Adipocyte (in vitro differentiated cells): ENCODE data around the gene PIK3C2G.

Experiments used
- DNase-seq: peaks from one replicate; pipeline ENCODE4 v3.0.0-alpha.2; 2015; ENCODE audit warnings: low read depth
- H3K27me3 ChIP-seq: replicated peaks from 2 replicates; pipeline ENCODE4 v1.7.0; 2013; ENCODE audit warnings: mild to moderate bottlenecking, low read length, moderate library complexity; ENCODE audit not compliant: control insufficient read depth, insufficient read depth
- H3K36me3 ChIP-seq: 2 replicates; pipeline ENCODE4 v1.7.0; 2013; ENCODE audit warnings: low read length, mild to moderate bottlenecking, moderate library complexity; ENCODE audit not compliant: control insufficient read depth, insufficient read depth, severe bottlenecking
- H3K4me1 ChIP-seq: 2 replicates; pipeline ENCODE4 v1.7.0; 2013; ENCODE audit warnings: mild to moderate bottlenecking, low read length, moderate library complexity; ENCODE audit not compliant: control insufficient read depth, insufficient read depth
- H3K4me3 ChIP-seq: 2 replicates; pipeline ENCODE4 v1.7.0; 2013; ENCODE audit warnings: mild to moderate bottlenecking, low read length, moderate library complexity
- H3K9ac ChIP-seq: 2 replicates; pipeline ENCODE4 v1.7.0; 2013; ENCODE audit warnings: mild to moderate bottlenecking, low read length, moderate library complexity
- H3K9me3 ChIP-seq: 2 replicates; pipeline ENCODE4 v1.7.0; 2013; ENCODE audit warnings: mild to moderate bottlenecking, low read length, moderate library complexity; ENCODE audit not compliant: control insufficient read depth

Gene PIK3C2G

GRCh38 chr12:18416412-18416811, 155.1 kb downstream of the PIK3C2G start:
- H3K36me3 ChIP-seq = no peaks in the 10 kb centered on the region
- H3K27me3 ChIP-seq = no peaks in the 10 kb centered on the region
- H3K4me1 ChIP-seq = peaks cover 2% of the 10 kb centered on the region
- no peak overlapping the region for H3K9ac ChIP-seq
- no peak for DNase-seq
- no peak overlapping the region for H3K4me3 ChIP-seq
- H3K9me3 ChIP-seq = no peaks in the 10 kb centered on the region

- no peaks in the 10 kb centered on the region for H3K9me3 ChIP-seq
- H3K9ac ChIP-seq = no peak overlapping the region
- H3K27me3 ChIP-seq = no peaks in the 10 kb centered on the region
- DNase-seq = no peak
- H3K4me1 ChIP-seq = peaks cover 10% of the 10 kb centered on the region
- no peak overlapping the region for H3K4me3 ChIP-seq
- H3K36me3 ChIP-seq = no peaks in the 10 kb centered on the region
These were observed 158.0 kb downstream of the PIK3C2G start for GRCh38 chr12:18419311-18419710.

GRCh38 chr12:18421867-18422266, 160.5 kb downstream of the PIK3C2G start:
- Histone ChIP-seq H3K27me3 (no peaks in the 10 kb centered on the region), H3K9me3 (no peaks in the 10 kb centered on the region), H3K4me1 (peaks cover 10% of the 10 kb centered on the region), H3K4me3 (no peak overlapping the region), H3K36me3 (no peaks in the 10 kb centered on the region), H3K9ac (no peak overlapping the region)
- DNase-seq = peak; percentile 49

GRCh38 chr12:18422871-18423270, 161.6 kb downstream of the PIK3C2G start:
- Histone ChIP-seq H3K4me3 (no peak overlapping the region), H3K27me3 (no peaks in the 10 kb centered on the region), H3K9me3 (no peaks in the 10 kb centered on the region), H3K4me1 (peaks cover 10% of the 10 kb centered on the region), H3K36me3 (no peaks in the 10 kb centered on the region), H3K9ac (no peak overlapping the region)
- DNase-seq = no peak

GRCh38 chr12:18424857-18425256, 163.5 kb downstream of the PIK3C2G start:
- DNase-seq = no peak
- H3K27me3 ChIP-seq = no peaks in the 10 kb centered on the region
- H3K4me1 ChIP-seq = peaks cover 10% of the 10 kb centered on the region
- H3K9ac ChIP-seq = no peak overlapping the region
- no peaks in the 10 kb centered on the region for H3K9me3 ChIP-seq
- H3K36me3 ChIP-seq = no peaks in the 10 kb centered on the region
- H3K4me3 ChIP-seq = no peak overlapping the region

- no peak for DNase-seq
- H3K4me1 ChIP-seq = peaks cover 2% of the 10 kb centered on the region
- H3K9me3 ChIP-seq = no peaks in the 10 kb centered on the region
- no peak overlapping the region for H3K9ac ChIP-seq
- H3K4me3 ChIP-seq = no peak overlapping the region
- no peaks in the 10 kb centered on the region for H3K27me3 ChIP-seq
- no peaks in the 10 kb centered on the region for H3K36me3 ChIP-seq
These were observed 166.2 kb downstream of the PIK3C2G start for GRCh38 chr12:18427520-18427919.

- Histone ChIP-seq H3K9ac (no peak overlapping the region), H3K27me3 (no peaks in the 10 kb centered on the region), H3K36me3 (no peaks in the 10 kb centered on the region), H3K9me3 (no peaks in the 10 kb centered on the region), H3K4me1 (peaks cover 2% of the 10 kb centered on the region), H3K4me3 (no peak overlapping the region)
- DNase-seq = no peak
These were observed 167.1 kb downstream of the PIK3C2G start for GRCh38 chr12:18428416-18428815.

GRCh38 chr12:18429366-18429765, 168.0 kb downstream of the PIK3C2G start:
- no peaks in the 10 kb centered on the region for H3K27me3 ChIP-seq
- H3K9ac ChIP-seq = no peak overlapping the region
- H3K4me1 ChIP-seq = peaks cover 2% of the 10 kb centered on the region
- no peaks in the 10 kb centered on the region for H3K36me3 ChIP-seq
- H3K9me3 ChIP-seq = no peaks in the 10 kb centered on the region
- H3K4me3 ChIP-seq = no peak overlapping the region
- DNase-seq = no peak

GRCh38 chr12:18430425-18431048, 169.2 kb downstream of the PIK3C2G start:
- no peak overlapping the region for H3K4me3 ChIP-seq
- DNase-seq = peak; percentile 78
- peaks cover 2% of the 10 kb centered on the region for H3K4me1 ChIP-seq
- H3K27me3 ChIP-seq = no peaks in the 10 kb centered on the region
- no peak overlapping the region for H3K9ac ChIP-seq
- no peaks in the 10 kb centered on the region for H3K36me3 ChIP-seq
- no peaks in the 10 kb centered on the region for H3K9me3 ChIP-seq

- no peak overlapping the region for H3K9ac ChIP-seq
These were observed 170.5 kb downstream of the PIK3C2G start for GRCh38 chr12:18431771-18432170.

GRCh38 chr12:18432206-18432605, 170.9 kb downstream of the PIK3C2G start:
- peaks cover 2% of the 10 kb centered on the region for H3K4me1 ChIP-seq
- H3K9me3 ChIP-seq = no peaks in the 10 kb centered on the region
- no peaks in the 10 kb centered on the region for H3K36me3 ChIP-seq
- peak; percentile 52 for DNase-seq
- H3K4me3 ChIP-seq = no peak overlapping the region
- no peaks in the 10 kb centered on the region for H3K27me3 ChIP-seq
- H3K9ac ChIP-seq = no peak overlapping the region

More at GRCh38 chr12:18431771-18432170, 170.5 kb downstream of the PIK3C2G start:
- Histone ChIP-seq H3K27me3 (no peaks in the 10 kb centered on the region), H3K9me3 (no peaks in the 10 kb centered on the region), H3K4me1 (peaks cover 2% of the 10 kb centered on the region), H3K36me3 (no peaks in the 10 kb centered on the region), H3K4me3 (no peak overlapping the region)
- DNase-seq = no peak

GRCh38 chr12:18436170-18436569, 174.9 kb downstream of the PIK3C2G start:
- DNase-seq = no peak
- H3K9ac ChIP-seq = no peak overlapping the region
- H3K36me3 ChIP-seq = no peaks in the 10 kb centered on the region
- no peaks in the 10 kb centered on the region for H3K4me1 ChIP-seq
- H3K9me3 ChIP-seq = no peaks in the 10 kb centered on the region
- H3K27me3 ChIP-seq = no peaks in the 10 kb centered on the region
- no peak overlapping the region for H3K4me3 ChIP-seq
